ENCODE results near the gene ZBTB11. TPM values are rescaled to one million over a fixed set of nuclear protein-coding genes. Genes with fewer than 3 reads are reported as not detected.

The ZBTB11 gene
- total and polyA plus RNA-seq, 9 of the 15 experiments (the other 6 are each of a cell fraction or from before 2014, with no cell fraction given) = 6.2 to 31.9 (median 21.4) TPM

DNA sequence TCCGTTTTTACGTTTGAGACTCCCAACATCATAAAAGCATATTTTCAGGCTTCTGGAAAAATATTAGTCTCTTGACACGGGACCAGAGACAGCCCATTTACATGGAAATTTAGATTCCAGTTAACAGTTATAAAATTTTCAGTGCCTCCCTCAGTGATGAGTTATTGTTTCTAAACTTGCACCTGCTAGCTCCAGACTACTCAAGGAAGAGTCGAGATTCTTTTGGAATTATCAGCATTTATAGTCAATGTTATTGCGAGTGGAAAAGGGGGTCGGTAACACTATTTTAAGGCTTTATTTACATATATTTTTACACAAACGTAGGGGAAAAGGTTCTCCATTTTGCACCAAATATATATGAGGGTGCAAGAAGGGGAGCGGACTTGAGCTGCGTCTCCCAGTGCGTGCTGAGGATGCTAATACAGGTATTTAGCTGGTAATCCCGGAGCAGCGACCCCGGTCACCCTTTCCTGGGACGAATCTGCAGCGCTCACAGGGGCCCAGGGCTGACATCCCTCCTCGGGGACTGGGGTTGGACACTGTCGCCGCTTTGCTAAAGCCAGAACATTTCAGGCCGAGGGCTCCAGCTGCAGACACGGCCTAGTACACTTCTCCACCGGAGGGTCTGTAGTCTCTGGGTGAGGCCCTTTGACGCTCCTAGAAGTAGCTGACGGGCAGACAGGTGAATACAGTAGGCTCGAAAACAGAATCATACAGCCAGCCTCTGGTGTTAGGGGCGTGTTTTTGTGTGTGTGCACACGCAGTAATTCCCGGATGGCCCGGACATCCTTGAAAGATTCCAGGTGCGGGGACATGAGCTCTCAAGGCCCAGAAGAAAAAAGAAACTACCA is 729 bp upstream of the ZBTB11 start (continued):
- TF ChIP-seq ETS1 (conservative IDR thresholded peaks at IDR 0.05; ENCODE audit: control insufficient read depth, low read depth, low read length) = 0 out of 2 replicates have a peak, but pooled peaks have one; percentile 32
- no peak for TF ChIP-seq GATA2 (CRISPR knock-in tag; IDR thresholded peaks at IDR 0.05)
- no peak for TF ChIP-seq GTF2A2 (tag; IDR thresholded peaks at IDR 0.05)
- TF ChIP-seq RBM17 (IDR thresholded peaks at IDR 0.05; ENCODE audit: borderline replicate concordance, low read depth, low read length) = no peak

DNA sequence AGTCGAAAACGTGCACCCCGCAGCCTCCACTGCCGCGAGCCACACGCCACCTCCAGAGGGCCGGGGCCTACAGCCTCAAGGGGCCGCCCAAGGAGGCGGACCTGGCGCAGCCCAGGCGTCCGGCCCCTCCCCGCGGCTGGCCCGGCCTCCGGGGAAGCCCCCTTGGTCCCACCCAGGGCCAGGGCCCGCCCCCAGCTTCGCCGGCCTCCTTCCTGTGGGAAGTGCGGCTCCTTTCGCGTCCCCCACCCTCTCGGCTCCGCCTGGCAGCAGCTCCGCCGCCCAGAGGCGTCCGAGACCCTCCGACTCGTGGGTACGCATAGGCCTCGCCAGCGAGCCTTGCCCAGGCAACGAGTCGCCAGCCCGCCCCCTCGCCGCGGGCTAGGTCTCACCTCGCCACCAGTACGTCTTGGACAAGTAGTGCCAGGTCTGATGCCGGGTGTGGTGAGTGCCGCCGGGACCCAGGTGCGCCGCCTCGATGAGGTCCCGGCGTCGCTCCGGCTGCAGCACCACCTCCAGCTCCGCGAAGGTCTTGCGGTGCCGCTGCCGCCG is 642 bp downstream of the ZBTB11 start:
- Histone ChIP-seq H3K36me3 (ENCODE audit: control insufficient read depth, insufficient read depth, low read length) (peaks cover 31% of the 10 kb centered on the region), H3K79me2 (ENCODE audit: control insufficient read depth, insufficient read depth, low read length) (peaks cover 80% of the 10 kb centered on the region), H3K27me3 (ENCODE audit: control insufficient read depth in 2 of 2, insufficient read depth in 2 of 2, low read length in 2 of 2) (no peaks in the 10 kb centered on the region), H3K4me1 (replicated peaks in 1 of 2; ENCODE audit: control insufficient read depth in 2 of 2, insufficient read depth in 2 of 2, low read length in 2 of 2) (peaks cover 6 to 14% of the 10 kb centered on the region in 2 experiments; a peak in 4 of 5 replicates), H3K9me1 (ENCODE audit: control insufficient read depth, insufficient read depth, low read length) (no peaks in the 10 kb centered on the region), H4K20me1 (replicated peaks; ENCODE audit: control insufficient read depth, insufficient read depth, low read length) (no peaks in the 10 kb centered on the region; the same call in 1 of the 2 replicates), H3K9me3 (replicated peaks; ENCODE audit: control insufficient read depth, insufficient read depth, low read depth, low read length) (no peaks in the 10 kb centered on the region), H3K4me2 (ENCODE audit: insufficient read depth, low read length) (peak overlapping the region; percentile 90), H2AFZ (ENCODE audit: low read depth, low read length) (peak overlapping the region; percentile 81), H3K4me3 (peak overlapping the region; percentile 79), H3K9ac (ENCODE audit: insufficient read depth in 1 of 2, low read depth in 2 of 2, low read length in 2 of 2) (peak overlapping the region; percentile 82 to 99), H3K27ac (ENCODE audit: extremely low read depth, low read depth, low read length) (peak overlapping the region; percentile 86)
- intact Hi-C loops (cut with micrococcal nuclease) = loop anchor here (5.0 kb wide), 1 partner anchor 164 kb away; the partner anchor contains the start of gene SENP7
- under 1% methylated on average over 27 of the region's 57 CpGs for WGBS (ENCODE audit: insufficient coverage, low coverage, missing lambda C conversion rate)
- ChIA-PET CTCF (ENCODE audit: low intra/inter-chr PET ratio) (interaction anchor here (0.6 kb wide), 1 partner anchor 43 kb away, joined by 3 read pairs; no protein-coding TSS in a partner anchor), POLR2A (interaction anchor here (1.0 to 4.6 kb wide), 7 partner anchors 10 to 102 kb away, joined by 3 to 70 read pairs (median 5); partner anchors contain the start of genes CEP97, PCNP and RPL24)
- ATAC-seq = peak; percentile 89
- in situ Hi-C loops (cut with MboI) = no loop called here
- BruUV-seq (replicated peaks) = no TSS peak
- peak; percentile 85 to 93 (median 88) for DNase-seq (ENCODE audit: extremely low read depth in 1 of 4, low spot score in 3 of 4)
- FAIRE-seq = no peak
- TF ChIP-seq ZNF146 (CRISPR knock-in tag; IDR thresholded peaks at IDR 0.05; ENCODE audit: unreplicated experiment) (no peak), MTF1 (CRISPR knock-in tag; IDR thresholded peaks at IDR 0.05; ENCODE audit: borderline replicate concordance) (no peak), ZNF57 (CRISPR knock-in tag; IDR thresholded peaks at IDR 0.05) (no peak), JUND (IDR thresholded peaks at IDR 0.05; ENCODE audit: borderline replicate concordance, low read depth, low read length) (peak; percentile 41; the same call in 1 of the 2 replicates), JUND (tag; IDR thresholded peaks at IDR 0.05; ENCODE audit: borderline replicate concordance, low read depth, low read length) (no peak; the same call in 2 of the 3 replicates), TEAD1 (CRISPR knock-in tag; IDR thresholded peaks at IDR 0.05) (no peak), ZNF354B (CRISPR knock-in tag; IDR thresholded peaks at IDR 0.05) (no peak), RBBP5 (IDR thresholded peaks at IDR 0.05; ENCODE audit: borderline replicate concordance, insufficient read depth, low read length, poor library complexity, severe bottlenecking) (peak; percentile 84), ZBTB8A (IDR thresholded peaks at IDR 0.05; ENCODE audit: partially characterized antibody) (no peak), CGGBP1 (CRISPR knock-in tag; IDR thresholded peaks at IDR 0.05) (no peak), NR1H2 (CRISPR knock-in tag; IDR thresholded peaks at IDR 0.05) (no peak)
- TF ChIP-seq, protein P1, sequence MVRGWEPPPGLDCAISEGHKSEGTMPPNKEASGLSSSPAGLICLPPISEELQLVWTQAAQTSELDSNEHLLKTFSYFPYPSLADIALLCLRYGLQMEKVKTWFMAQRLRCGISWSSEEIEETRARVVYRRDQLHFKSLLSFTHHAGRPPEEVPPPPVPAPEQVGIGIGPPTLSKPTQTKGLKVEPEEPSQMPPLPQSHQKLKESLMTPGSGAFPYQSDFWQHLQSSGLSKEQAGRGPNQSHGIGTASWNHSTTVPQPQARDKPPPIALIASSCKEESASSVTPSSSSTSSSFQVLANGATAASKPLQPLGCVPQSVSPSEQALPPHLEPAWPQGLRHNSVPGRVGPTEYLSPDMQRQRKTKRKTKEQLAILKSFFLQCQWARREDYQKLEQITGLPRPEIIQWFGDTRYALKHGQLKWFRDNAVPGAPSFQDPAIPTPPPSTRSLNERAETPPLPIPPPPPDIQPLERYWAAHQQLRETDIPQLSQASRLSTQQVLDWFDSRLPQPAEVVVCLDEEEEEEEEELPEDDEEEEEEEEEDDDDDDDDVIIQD (CRISPR knock-in tag; IDR thresholded peaks at IDR 0.05) = no peak

Data from K562 (cell line).